Neuronal stem cell (in vitro differentiated cells): ENCODE data around the gene AOPEP.

ENCODE experiments used
- DNase-seq: peaks from one replicate; pipeline ENCODE4 v3.0.0-alpha.2; 2013; ENCODE audit warnings: low spot score
- H2AFZ ChIP-seq: one replicate; pipeline ENCODE4 v1.6.1; 2013; ENCODE audit warnings: mild to moderate bottlenecking, low read length, inconsistent platforms
- H2AK5ac ChIP-seq: 2 replicates; pipeline ENCODE4 v1.6.1; 2013; ENCODE audit warnings: low read depth, mild to moderate bottlenecking, inconsistent platforms, low read length, moderate library complexity, mixed read lengths
- H2BK120ac ChIP-seq: 2 replicates; pipeline ENCODE4 v1.6.1; 2013; ENCODE audit warnings: low read depth, mild to moderate bottlenecking, inconsistent platforms, low read length, moderate library complexity, mixed read lengths
- H2BK12ac ChIP-seq: one replicate; pipeline ENCODE4 v1.6.1; 2013; ENCODE audit warnings: low read length, inconsistent platforms
- H2BK15ac ChIP-seq: 2 replicates; pipeline ENCODE4 v1.6.1; 2013; ENCODE audit warnings: mild to moderate bottlenecking, low read length, inconsistent platforms, mixed read lengths
- H2BK5ac ChIP-seq: one replicate; pipeline ENCODE4 v1.6.1; 2013; ENCODE audit warnings: inconsistent platforms, mild to moderate bottlenecking, low read length, moderate library complexity
- H3K14ac ChIP-seq: one replicate; pipeline ENCODE4 v1.6.1; 2013; ENCODE audit warnings: low read length, inconsistent platforms
- H3K18ac ChIP-seq: 2 replicates; pipeline ENCODE4 v1.6.1; 2013; ENCODE audit warnings: low read length, inconsistent platforms
- H3K23ac ChIP-seq: 2 replicates; pipeline ENCODE4 v1.6.1; 2013; ENCODE audit warnings: low read depth, mild to moderate bottlenecking, mixed read lengths, low read length, inconsistent platforms; ENCODE audit not compliant: poor library complexity
- H3K27ac ChIP-seq: replicated peaks from 3 replicates; pipeline ENCODE4 v1.5.1; 2013; ENCODE audit warnings: low read length, inconsistent platforms
- H3K27me3 ChIP-seq, 3 experiments: 2 replicates each; pipeline ENCODE4 v1.6.1; 2013; ENCODE audit warnings: low read length in 3 of 3, mild to moderate bottlenecking in 2 of 3, inconsistent platforms in 1 of 3, low read depth in 1 of 3, mixed read lengths in 1 of 3, moderate library complexity in 1 of 3; ENCODE audit not compliant: control insufficient read depth in 3 of 3, insufficient read depth in 3 of 3
- H3K36me3 ChIP-seq, 2 donors: replicated peaks in 1 of 2; 2 replicates each; pipeline ENCODE4 v1.6.1; 2013; ENCODE audit warnings: low read length in 2 of 2; ENCODE audit not compliant: control insufficient read depth in 2 of 2, insufficient read depth in 2 of 2
- H3K4ac ChIP-seq: 2 replicates; pipeline ENCODE4 v1.6.1; 2013; ENCODE audit warnings: inconsistent platforms, mild to moderate bottlenecking, low read length, moderate library complexity
- H3K4me1 ChIP-seq, 2 donors: 1 replicate in 1 of 2; 2 replicates in 1 of 2; pipeline ENCODE4 v1.6.1; 2013; ENCODE audit warnings: low read length in 2 of 2, low read depth in 1 of 2; ENCODE audit not compliant: control insufficient read depth in 2 of 2, insufficient read depth in 1 of 2
- H3K4me2 ChIP-seq: one replicate; pipeline ENCODE4 v1.6.1; 2013; ENCODE audit warnings: mild to moderate bottlenecking, low read length, inconsistent platforms; ENCODE audit not compliant: insufficient read depth, poor library complexity, severe bottlenecking
- H3K4me3 ChIP-seq, 2 donors: 2 replicates each; pipeline ENCODE4 v1.5.1; 2013; ENCODE audit warnings: low read length in 2 of 2, mild to moderate bottlenecking in 2 of 2, inconsistent platforms in 1 of 2, moderate library complexity in 1 of 2
- H3K79me1 ChIP-seq: one replicate; pipeline ENCODE4 v1.6.1; 2013; ENCODE audit warnings: low read depth, mild to moderate bottlenecking, inconsistent platforms, low read length, moderate library complexity
- H3K9ac ChIP-seq: one replicate; pipeline ENCODE4 v1.6.1; 2013; ENCODE audit warnings: mild to moderate bottlenecking, low read depth, low read length, inconsistent platforms; ENCODE audit not compliant: poor library complexity
- H3K9me3 ChIP-seq, 2 donors: replicated peaks in 1 of 2; 2 replicates each; pipeline versions ENCODE3 to v1.6.1; 2013; ENCODE audit warnings: low read length in 2 of 2, mild to moderate bottlenecking in 2 of 2, inconsistent platforms in 1 of 2, low read depth in 1 of 2, mixed read lengths in 1 of 2, moderate library complexity in 1 of 2; ENCODE audit not compliant: control insufficient read depth in 2 of 2, insufficient read depth in 1 of 2
- H4K8ac ChIP-seq: one replicate; pipeline ENCODE4 v1.6.1; 2013; ENCODE audit warnings: low read depth, mild to moderate bottlenecking, inconsistent platforms, low read length, moderate library complexity
- H4K91ac ChIP-seq: one replicate; pipeline ENCODE4 v1.6.1; 2013; ENCODE audit warnings: low read length, low read depth, mild to moderate bottlenecking, inconsistent platforms; ENCODE audit not compliant: poor library complexity
- WGBS, 2 donors: extraction: QIAGEN DNeasy Blood & Tissue Kit; methylation state at CpG; one replicate each; pipeline ENCODE4 v1.1.7; 2013; ENCODE audit warnings: missing lambda C conversion rate in 2 of 2, mixed read lengths in 1 of 2; ENCODE audit not compliant: insufficient read length in 2 of 2, insufficient replicate concordance in 1 of 2; ENCODE audit errors: extremely low coverage in 2 of 2; 5-methylcytosine and 5-hydroxymethylcytosine counted together

Gene AOPEP

GRCh38 chr9:94909250-94909894 is 182.9 kb downstream of the AOPEP start:
- no peak overlapping the region for H3K4ac ChIP-seq
- no peak overlapping the region for H3K23ac ChIP-seq
- H4K91ac ChIP-seq = no peak overlapping the region
- H3K27me3 ChIP-seq = no peaks in the 10 kb centered on the region
- H3K14ac ChIP-seq = no peak overlapping the region
- peaks cover 28 to 38% of the 10 kb centered on the region in 2 donors for H3K4me1 ChIP-seq
- H3K79me1 ChIP-seq = no peaks in the 10 kb centered on the region
- H2BK15ac ChIP-seq = no peak overlapping the region
- no peak overlapping the region for H3K27ac ChIP-seq
- no peak overlapping the region for H3K4me3 ChIP-seq
- H3K9me3 ChIP-seq = peaks cover 0 to 2% of the 10 kb centered on the region in 2 donors
- H4K8ac ChIP-seq = no peak overlapping the region
- H2BK5ac ChIP-seq = peak overlapping the region; percentile 16
- no peak overlapping the region for H2AK5ac ChIP-seq
- H3K4me2 ChIP-seq = no peak overlapping the region
- peak overlapping the region; percentile 41 for H3K18ac ChIP-seq
- H3K36me3 ChIP-seq = no peaks in the 10 kb centered on the region
- H3K9ac ChIP-seq = no peak overlapping the region
- no CpG with 5 or more reads among the region's 12 CpGs for whole genome bisulfite sequencing, 2 donors
- no peak overlapping the region for H2BK12ac ChIP-seq
- H2AFZ ChIP-seq = no peak overlapping the region
- H2BK120ac ChIP-seq = no peak overlapping the region
- no peak for DNase-seq

- Histone ChIP-seq H3K18ac (peak overlapping the region; percentile 58), H2BK120ac (no peak overlapping the region), H2BK12ac (peak overlapping the region; percentile 27), H2AK5ac (peak overlapping the region; percentile 65), H3K4me1 (peaks cover 26 to 31% of the 10 kb centered on the region in 2 donors), H4K91ac (no peak overlapping the region), H3K79me1 (no peaks in the 10 kb centered on the region), H3K4me2 (no peak overlapping the region), H3K36me3 (no peaks in the 10 kb centered on the region), H3K14ac (no peak overlapping the region), H4K8ac (no peak overlapping the region), H3K4ac (no peak overlapping the region), H3K9me3 (peaks cover 0 to 2% of the 10 kb centered on the region in 2 donors), H3K27ac (no peak overlapping the region), H2BK15ac (no peak overlapping the region), H3K9ac (no peak overlapping the region), H3K4me3 (no peak overlapping the region), H2AFZ (no peak overlapping the region), H3K27me3 (no peaks in the 10 kb centered on the region), H2BK5ac (peak overlapping the region; percentile 16), H3K23ac (no peak overlapping the region)
- DNase-seq = no peak
- no CpG with 5 or more reads among the region's 20 CpGs for WGBS, 2 donors
These were observed 183.6 kb downstream of the AOPEP start for GRCh38 chr9:94909965-94910730.

GRCh38 chr9:94911211-94911610 is 184.7 kb downstream of the AOPEP start:
- Histone ChIP-seq H3K9me3 (peaks cover 0 to 2% of the 10 kb centered on the region in 2 donors), H2BK15ac (no peak overlapping the region), H3K4me1 (peaks cover 31 to 32% of the 10 kb centered on the region in 2 donors), H3K79me1 (no peaks in the 10 kb centered on the region), H3K27ac (no peak overlapping the region), H4K8ac (no peak overlapping the region), H3K36me3 (no peaks in the 10 kb centered on the region), H3K9ac (no peak overlapping the region), H2BK5ac (no peak overlapping the region), H2AFZ (no peak overlapping the region), H3K4me3 (no peak overlapping the region), H3K4ac (no peak overlapping the region), H2AK5ac (no peak overlapping the region), H3K18ac (no peak overlapping the region), H4K91ac (no peak overlapping the region), H2BK12ac (no peak overlapping the region), H3K4me2 (no peak overlapping the region), H2BK120ac (no peak overlapping the region), H3K23ac (no peak overlapping the region), H3K27me3 (no peaks in the 10 kb centered on the region), H3K14ac (no peak overlapping the region)
- WGBS, 2 donors = no CpG with 5 or more reads among the region's 3 CpGs
- no peak for DNase-seq

- Histone ChIP-seq H4K8ac (no peak overlapping the region), H3K27me3 (no peaks in the 10 kb centered on the region), H3K36me3 (no peaks in the 10 kb centered on the region), H3K18ac (no peak overlapping the region), H3K9ac (no peak overlapping the region), H3K4me1 (peaks cover 27 to 31% of the 10 kb centered on the region in 2 donors), H2BK5ac (no peak overlapping the region), H4K91ac (no peak overlapping the region), H2BK12ac (no peak overlapping the region), H3K79me1 (no peaks in the 10 kb centered on the region), H3K4me3 (no peak overlapping the region), H3K23ac (no peak overlapping the region), H2AFZ (no peak overlapping the region), H2AK5ac (no peak overlapping the region), H3K27ac (peak overlapping the region; percentile 32), H2BK15ac (no peak overlapping the region), H2BK120ac (no peak overlapping the region), H3K4me2 (no peak overlapping the region), H3K9me3 (peaks cover 0 to 2% of the 10 kb centered on the region in 2 donors), H3K14ac (no peak overlapping the region), H3K4ac (no peak overlapping the region)
- no peak for DNase-seq
- WGBS, 2 donors = no CpG with 5 or more reads among the region's 11 CpGs
These were observed 185.6 kb downstream of the AOPEP start for GRCh38 chr9:94911986-94912635.
